Measurements from ENCODE around the gene ABCA1.

ABCA1 gene

GRCh38 chr9:104905153-104905901 is 22.6 kb downstream of the ABCA1 start:
- Histone ChIP-seq H3K27me3 (ENCODE audit: low read length) (no peaks in the 10 kb centered on the region), H3K27ac (ENCODE audit: low read depth, low read length) (no peak overlapping the region), H3K36me3 (ENCODE audit: low read length) (no peaks in the 10 kb centered on the region), H3F3A (ENCODE audit: insufficient read depth) (no peaks in the 10 kb centered on the region), H3K4me3 (ENCODE audit: insufficient read depth, low read length, poor library complexity, severe bottlenecking) (no peak overlapping the region), H3K9me2 (replicated peaks; ENCODE audit: insufficient read depth, low read length) (no peaks in the 10 kb centered on the region), H3K4me2 (ENCODE audit: low read depth, low read length, poor library complexity, severe bottlenecking) (no peak overlapping the region), H2AFZ (ENCODE audit: low read depth, low read length, severe bottlenecking) (no peak overlapping the region), H3K9me3 (ENCODE audit: insufficient read depth, low read length) (no peaks in the 10 kb centered on the region), H4K20me1 (ENCODE audit: low read depth, low read length) (no peaks in the 10 kb centered on the region), H3K79me2 (ENCODE audit: insufficient read depth, low read length) (no peaks in the 10 kb centered on the region), H3K9ac (ENCODE audit: low read length) (no peak overlapping the region)
- no peak for TF ChIP-seq EZH2phosphoT487 (conservative IDR thresholded peaks at IDR 0.05; ENCODE audit: low read length)
- TF ChIP-seq CTCF (IDR thresholded peaks at IDR 0.05; ENCODE audit: insufficient read depth, low read length, poor library complexity, severe bottlenecking) = no peak

- Histone ChIP-seq H3F3A (ENCODE audit: insufficient read depth) (no peaks in the 10 kb centered on the region), H3K36me3 (ENCODE audit: low read length) (no peaks in the 10 kb centered on the region), H3K27ac (ENCODE audit: low read depth, low read length) (no peak overlapping the region), H3K27me3 (ENCODE audit: low read length) (no peaks in the 10 kb centered on the region), H2AFZ (ENCODE audit: low read depth, low read length, severe bottlenecking) (no peak overlapping the region), H3K4me3 (ENCODE audit: insufficient read depth, low read length, poor library complexity, severe bottlenecking) (no peak overlapping the region), H3K9me3 (ENCODE audit: insufficient read depth, low read length) (no peaks in the 10 kb centered on the region), H3K9ac (ENCODE audit: low read length) (no peak overlapping the region), H4K20me1 (ENCODE audit: low read depth, low read length) (no peaks in the 10 kb centered on the region), H3K79me2 (ENCODE audit: insufficient read depth, low read length) (no peaks in the 10 kb centered on the region), H3K9me2 (replicated peaks; ENCODE audit: insufficient read depth, low read length) (no peaks in the 10 kb centered on the region), H3K4me2 (ENCODE audit: low read depth, low read length, poor library complexity, severe bottlenecking) (no peak overlapping the region)
- TF ChIP-seq CTCF (IDR thresholded peaks at IDR 0.05; ENCODE audit: insufficient read depth, low read length, poor library complexity, severe bottlenecking) (no peak), EZH2phosphoT487 (conservative IDR thresholded peaks at IDR 0.05; ENCODE audit: low read length) (no peak)
Measured at GRCh38 chr9:104903609-104904008, 24.3 kb downstream of the ABCA1 start.

GRCh38 chr9:104900871-104901270 is 27.1 kb downstream of the ABCA1 start:
- no peak overlapping the region for H2AFZ ChIP-seq (ENCODE audit: low read depth, low read length, severe bottlenecking)
- H3K9ac ChIP-seq (ENCODE audit: low read length) = no peak overlapping the region
- H4K20me1 ChIP-seq (ENCODE audit: low read depth, low read length) = no peaks in the 10 kb centered on the region

More at GRCh38 chr9:104900871-104901270, 27.1 kb downstream of the ABCA1 start:
- H3K27me3 ChIP-seq (ENCODE audit: low read length) = no peaks in the 10 kb centered on the region
- no peaks in the 10 kb centered on the region for H3K9me3 ChIP-seq (ENCODE audit: insufficient read depth, low read length)
- H3K27ac ChIP-seq (ENCODE audit: low read depth, low read length) = no peak overlapping the region
- H3K9me2 ChIP-seq (replicated peaks; ENCODE audit: insufficient read depth, low read length) = no peaks in the 10 kb centered on the region
- no peak overlapping the region for H3K4me2 ChIP-seq (ENCODE audit: low read depth, low read length, poor library complexity, severe bottlenecking)
- H3K79me2 ChIP-seq (ENCODE audit: insufficient read depth, low read length) = no peaks in the 10 kb centered on the region
- H3K4me3 ChIP-seq (ENCODE audit: insufficient read depth, low read length, poor library complexity, severe bottlenecking) = no peak overlapping the region
- H3F3A ChIP-seq (ENCODE audit: insufficient read depth) = no peaks in the 10 kb centered on the region
- TF ChIP-seq CTCF (IDR thresholded peaks at IDR 0.05; ENCODE audit: insufficient read depth, low read length, poor library complexity, severe bottlenecking) (no peak), EZH2phosphoT487 (conservative IDR thresholded peaks at IDR 0.05; ENCODE audit: low read length) (no peak)
- H3K36me3 ChIP-seq (ENCODE audit: low read length) = no peaks in the 10 kb centered on the region

All from SU-DHL-6 (cell line).